Upper lobe of right lung (tissue), 1 donor: ENCODE measurements around the gene C22orf15. TPM values are rescaled to one million over a fixed set of nuclear protein-coding genes. Genes with fewer than 3 reads are reported as not detected.

Source experiments
- ATAC-seq: fragments of 200-7000 bp; cut with Tn5 transposase; one replicate; pipeline ENCODE4 v1.9.1; 2020; ENCODE audit warnings: mild to moderate bottlenecking, moderate library complexity
- DNase-seq: peaks from one replicate; pipeline ENCODE4 v3.0.0-alpha.2; 2020
- H3K27ac ChIP-seq: fragments of 200-600 bp; one replicate; pipeline ENCODE4 v1.8.0; 2022
- H3K27me3 ChIP-seq: fragments of 200-600 bp; one replicate; pipeline ENCODE4 v1.8.0; 2022; ENCODE audit warnings: mild to moderate bottlenecking
- H3K36me3 ChIP-seq: fragments of 200-600 bp; one replicate; pipeline ENCODE4 v1.8.0; 2022
- H3K4me1 ChIP-seq: fragments of 200-600 bp; one replicate; pipeline ENCODE4 v1.8.0; 2022
- H3K4me3 ChIP-seq: fragments of 200-600 bp; one replicate; pipeline ENCODE4 v1.8.0; 2022; ENCODE audit warnings: mild to moderate bottlenecking
- H3K9me3 ChIP-seq: fragments of 200-600 bp; one replicate; pipeline ENCODE4 v1.8.0; 2022
- intact Hi-C: fragments of 100-400 bp; cut with DNase I; formaldehyde crosslinking; loops from one replicate; pipeline ENCODE4 v1.11.0; 2022
- total RNA-seq: library from RNA; stranded (reverse); fragmentation: NEBNext Ultra II Directional; extraction: Animal tissue kit (Norgen Biotek cat#: 25700); gene quantifications from one replicate; pipeline ENCODE4 v1.2.1, GENCODE V29; 2021
- TF ChIP-seq, protein P1 (sequence below): fragments of 200-600 bp; IDR thresholded peaks from one replicate; pipeline ENCODE4 v1.8.0; 2022; ENCODE audit warnings: antibody characterized with exemption
- donor health status: DM: no; HTN: yes; CAD: no; lungs with severe emphysema.

C22orf15 gene
- total RNA-seq, 1 donor from 2014 or later = not detected

DNA sequence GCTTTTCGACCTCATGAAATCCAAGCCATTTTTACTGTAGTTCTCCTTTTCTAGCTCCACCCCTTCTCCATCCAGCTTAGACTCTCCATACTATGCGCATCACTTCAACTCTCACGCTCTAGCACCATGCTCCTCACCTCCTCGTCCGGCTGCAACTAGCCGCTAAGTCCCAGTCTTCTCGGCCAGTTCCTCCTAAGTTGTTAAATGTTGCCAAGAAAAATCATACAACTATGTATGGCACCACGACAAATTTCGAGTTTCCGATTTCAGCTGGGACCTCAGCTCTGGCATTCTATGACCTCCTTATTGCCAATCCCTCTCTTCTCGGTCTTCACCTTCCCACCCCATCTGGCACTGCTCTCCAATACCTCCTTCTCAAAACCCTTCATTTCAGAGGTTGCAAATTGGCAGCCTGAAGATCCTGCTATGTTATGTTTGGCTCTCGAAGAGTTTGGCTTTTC is 12.9 kb upstream of the C22orf15 start:
- Histone ChIP-seq H3K27me3 (no peaks in the 10 kb centered on the region), H3K27ac (no peak overlapping the region), H3K36me3 (peaks cover 4% of the 10 kb centered on the region), H3K4me3 (peak overlapping the region; percentile 75), H3K9me3 (no peaks in the 10 kb centered on the region), H3K4me1 (peaks cover 8% of the 10 kb centered on the region)
- TF ChIP-seq, protein P1, sequence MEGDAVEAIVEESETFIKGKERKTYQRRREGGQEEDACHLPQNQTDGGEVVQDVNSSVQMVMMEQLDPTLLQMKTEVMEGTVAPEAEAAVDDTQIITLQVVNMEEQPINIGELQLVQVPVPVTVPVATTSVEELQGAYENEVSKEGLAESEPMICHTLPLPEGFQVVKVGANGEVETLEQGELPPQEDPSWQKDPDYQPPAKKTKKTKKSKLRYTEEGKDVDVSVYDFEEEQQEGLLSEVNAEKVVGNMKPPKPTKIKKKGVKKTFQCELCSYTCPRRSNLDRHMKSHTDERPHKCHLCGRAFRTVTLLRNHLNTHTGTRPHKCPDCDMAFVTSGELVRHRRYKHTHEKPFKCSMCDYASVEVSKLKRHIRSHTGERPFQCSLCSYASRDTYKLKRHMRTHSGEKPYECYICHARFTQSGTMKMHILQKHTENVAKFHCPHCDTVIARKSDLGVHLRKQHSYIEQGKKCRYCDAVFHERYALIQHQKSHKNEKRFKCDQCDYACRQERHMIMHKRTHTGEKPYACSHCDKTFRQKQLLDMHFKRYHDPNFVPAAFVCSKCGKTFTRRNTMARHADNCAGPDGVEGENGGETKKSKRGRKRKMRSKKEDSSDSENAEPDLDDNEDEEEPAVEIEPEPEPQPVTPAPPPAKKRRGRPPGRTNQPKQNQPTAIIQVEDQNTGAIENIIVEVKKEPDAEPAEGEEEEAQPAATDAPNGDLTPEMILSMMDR = no peak
- ATAC-seq (no peak), DNase-seq (no peak)
- intact Hi-C loops = no loop called here

GRCh38 chr22:23750367-23750713 is 12.4 kb upstream of the C22orf15 start:
- intact Hi-C loops = no loop called here
- Histone ChIP-seq H3K36me3 (no peaks in the 10 kb centered on the region), H3K4me3 (peak overlapping the region; percentile 75), H3K27ac (peak overlapping the region; percentile 94), H3K4me1 (peaks cover 8% of the 10 kb centered on the region), H3K27me3 (no peaks in the 10 kb centered on the region), H3K9me3 (no peaks in the 10 kb centered on the region)
- ATAC-seq (no peak), DNase-seq (no peak)
- TF ChIP-seq, protein P1 = no peak

DNA sequence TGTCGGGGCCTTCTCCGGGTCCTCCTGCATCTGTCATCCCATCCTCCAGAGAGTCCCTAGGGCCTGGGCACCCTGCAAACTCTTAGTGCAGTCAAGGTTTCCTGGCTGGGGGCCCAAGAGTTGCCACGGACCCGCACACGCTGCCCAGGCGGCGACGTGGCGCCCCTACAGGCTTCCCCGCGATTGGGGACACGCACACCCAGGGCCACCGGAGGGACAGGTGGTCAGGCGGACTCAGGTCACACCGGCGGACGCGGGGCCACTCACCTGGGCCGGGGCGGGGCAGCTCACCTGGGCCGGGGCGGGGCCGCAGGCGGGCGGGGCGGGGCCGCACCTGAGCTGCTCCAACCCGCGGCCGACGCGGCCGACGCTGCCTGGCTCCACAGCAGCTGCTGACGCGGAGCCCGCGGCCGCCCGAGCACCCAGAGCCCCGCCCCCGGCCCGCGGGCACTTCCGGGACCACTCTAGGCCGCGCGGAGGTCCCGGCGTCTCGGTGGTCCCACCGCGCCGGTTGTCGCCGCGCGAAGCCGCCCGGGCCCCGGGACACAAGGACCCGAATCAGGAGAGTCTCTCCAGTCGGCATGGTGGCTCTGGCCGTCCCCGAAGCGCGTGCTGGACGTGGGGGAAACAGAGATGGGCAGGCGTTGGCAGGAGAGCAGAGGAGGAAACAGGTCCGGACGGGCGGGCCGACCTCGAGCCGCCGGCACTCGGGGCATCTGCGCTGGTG is 11.9 kb upstream of the C22orf15 start, which contains the start of gene ZNF70:
Gene ZNF70, minus strand, starts transcription at position 399 of the 727 bp plus-strand sequence. CDS start 5,972 bp downstream, outside the sequence.
- Histone ChIP-seq H3K4me3 (peak within 1 kb of the TSS; percentile 75), H3K4me1 (peaks cover 8% of the 10 kb centered on the region), H3K27me3 (no peaks in the 10 kb centered on the region), H3K36me3 (no peaks in the 10 kb centered on the region), H3K9me3 (no peaks in the 10 kb centered on the region), H3K27ac (peak within 1 kb of the TSS; percentile 94)
- intact Hi-C loops = no loop called here
- TF ChIP-seq, protein P1 = peak; percentile 26
- DNase-seq (peak; percentile 96), ATAC-seq (peak; percentile 97)

DNA sequence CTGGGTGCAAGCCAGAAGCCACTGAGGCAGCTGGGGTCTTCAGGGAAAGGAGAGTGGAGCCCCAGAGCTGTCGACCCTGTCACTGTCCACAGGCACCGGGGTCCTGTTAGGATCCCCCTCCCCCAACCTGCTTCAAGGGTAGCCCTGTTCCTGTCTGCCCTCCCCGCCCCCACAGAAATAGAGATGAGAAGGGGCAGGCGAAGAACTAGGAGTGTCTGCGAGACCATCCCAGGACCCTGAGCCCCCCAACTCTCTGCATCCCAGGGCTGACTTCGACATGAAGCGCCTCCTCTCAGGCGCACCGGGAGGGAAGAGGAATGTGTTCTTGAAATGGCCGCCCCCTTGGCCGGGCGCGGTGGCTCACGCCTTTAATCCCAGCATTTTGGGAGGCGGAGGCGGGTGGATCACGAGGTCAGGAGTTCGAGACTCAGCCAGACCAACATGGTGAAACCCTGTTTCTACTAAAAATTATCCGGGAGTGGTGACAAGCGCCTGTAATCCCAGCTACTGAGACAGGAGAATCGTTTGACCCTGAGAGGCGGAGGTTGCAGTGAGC is 11.3 kb upstream of the C22orf15 start:
- H3K27ac ChIP-seq = peak overlapping the region; percentile 94
- H3K27me3 ChIP-seq = no peaks in the 10 kb centered on the region
- peaks cover 8% of the 10 kb centered on the region for H3K4me1 ChIP-seq
- DNase-seq (no peak), ATAC-seq (peak; percentile 35)
- TF ChIP-seq, protein P1 = no peak
- H3K4me3 ChIP-seq = peak overlapping the region; percentile 75
- intact Hi-C loops = no loop called here
- H3K36me3 ChIP-seq = no peaks in the 10 kb centered on the region
- no peaks in the 10 kb centered on the region for H3K9me3 ChIP-seq

DNA sequence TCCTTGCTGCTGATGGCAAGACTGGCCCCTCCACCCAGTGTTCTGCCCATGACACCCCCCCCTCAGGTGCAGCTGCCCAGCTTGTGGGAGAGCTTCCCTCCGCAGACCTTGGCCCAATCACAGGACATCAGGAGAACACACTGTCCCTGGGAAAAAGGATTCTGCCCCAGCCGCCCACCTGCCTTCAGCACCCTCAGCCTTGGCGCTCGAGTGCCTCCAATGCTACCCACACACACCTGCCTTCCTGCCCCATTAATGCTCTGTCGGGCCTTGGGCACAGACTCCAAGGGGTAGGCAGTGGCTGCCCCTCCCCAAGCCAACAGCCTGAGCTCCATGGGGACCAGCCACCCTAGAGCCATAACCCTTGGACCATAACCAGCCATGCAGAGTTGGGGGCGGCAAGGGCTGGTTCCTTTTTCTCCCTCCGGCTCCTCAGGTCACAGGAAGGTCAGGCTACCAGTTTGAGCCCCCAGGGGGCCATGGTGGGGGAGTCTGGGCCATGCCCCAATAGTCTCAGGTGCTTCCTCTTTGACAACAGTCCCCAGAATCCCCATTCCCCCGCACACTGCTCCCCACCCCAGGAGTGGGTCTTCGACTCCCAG is 10.6 kb upstream of the C22orf15 start:
- intact Hi-C loops = no loop called here
- Histone ChIP-seq H3K36me3 (no peaks in the 10 kb centered on the region), H3K27ac (no peak overlapping the region), H3K4me3 (no peak overlapping the region), H3K4me1 (peaks cover 8% of the 10 kb centered on the region), H3K9me3 (no peaks in the 10 kb centered on the region), H3K27me3 (no peaks in the 10 kb centered on the region)
- DNase-seq (no peak), ATAC-seq (no peak)
- TF ChIP-seq, protein P1 = no peak
